Central memory CD8-positive, alpha-beta T cell (primary cell): ENCODE measurements around the gene AP1G1.
A peak's percentile ranks its signal among the peaks of the same experiment; 100 is the strongest.

Experiments
- ATAC-seq: fragments of 150-1000 bp; cut with Tn5 transposase; replicated peaks from 2 replicates; pipeline ENCODE4 v1.10.0; 2022; ENCODE audit warnings: mild to moderate bottlenecking, moderate FRiP score, moderate number of reproducible peaks; ENCODE audit not compliant: poor library complexity, severe bottlenecking; ENCODE audit errors: extremely low read depth
- DNase-seq, 2 donors: peaks; one replicate each; pipeline ENCODE4 v3.0.0; 2021; ENCODE audit warnings: low spot score in 2 of 2
- H3K27ac Mint-ChIP-seq: one replicate; pipeline ENCODE4 v1.8.0; 2022; ENCODE audit warnings: low read depth, mild to moderate bottlenecking, moderate library complexity, mixed read lengths
- H3K27me3 Mint-ChIP-seq: one replicate; pipeline ENCODE4 v1.8.0; 2022; ENCODE audit warnings: mixed read lengths
- H3K36me3 Mint-ChIP-seq: one replicate; pipeline ENCODE4 v1.8.0; 2022; ENCODE audit warnings: mild to moderate bottlenecking, moderate library complexity, mixed read lengths; ENCODE audit not compliant: insufficient read depth
- H3K4me1 Mint-ChIP-seq: one replicate; pipeline ENCODE4 v1.8.0; 2022; ENCODE audit warnings: mixed read lengths
- H3K4me3 Mint-ChIP-seq: one replicate; pipeline ENCODE4 v1.8.0; 2022; ENCODE audit warnings: mild to moderate bottlenecking, moderate library complexity, mixed read lengths
- H3K9me3 Mint-ChIP-seq: one replicate; pipeline ENCODE4 v1.8.0; 2022; ENCODE audit warnings: mixed read lengths

The AP1G1 gene

DNA sequence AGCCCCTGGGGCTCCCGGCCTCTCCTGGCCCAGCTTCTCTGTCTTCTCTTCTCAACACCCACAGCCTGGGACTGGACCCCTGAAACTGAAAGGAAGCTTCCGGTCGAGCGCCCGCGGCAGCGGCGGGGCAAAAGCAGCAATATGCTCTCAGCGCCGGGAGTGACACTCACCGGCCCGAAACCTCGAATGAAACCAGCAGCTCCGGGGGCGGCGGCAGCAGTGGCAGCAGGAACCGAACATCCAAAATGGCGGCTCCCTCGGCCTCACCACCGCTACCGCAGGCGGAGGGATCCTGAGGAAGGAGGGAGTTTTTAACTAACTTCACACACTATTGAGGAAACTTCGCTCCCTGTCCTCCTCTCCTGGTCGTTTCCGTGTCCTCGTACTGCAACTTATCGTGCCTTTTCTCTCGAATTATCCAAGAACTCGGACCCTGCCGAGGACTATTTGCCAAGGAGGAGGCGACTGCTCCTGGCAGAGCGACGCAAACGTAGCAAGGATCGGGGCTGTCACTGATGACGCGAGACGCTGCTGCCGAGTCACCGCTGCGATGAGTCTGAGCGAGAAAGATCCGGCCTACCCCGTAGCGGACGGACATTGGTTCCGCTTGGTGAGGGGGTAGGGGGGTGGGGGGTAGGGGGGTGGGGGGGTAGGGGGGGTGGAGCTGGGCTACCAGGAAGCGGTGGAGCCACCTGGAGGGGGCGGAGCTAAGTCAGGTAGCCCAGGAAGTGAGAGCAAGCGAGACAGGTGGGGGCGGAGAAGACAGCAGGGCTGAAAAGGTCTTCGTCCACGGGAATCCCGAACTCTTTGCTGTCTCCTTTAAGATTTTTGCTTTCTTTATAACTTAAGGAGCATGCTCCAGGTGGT, at the start of gene AP1G1:
Gene AP1G1 (minus strand): TSS at position 242 of the 867 bp plus-strand sequence. CDS start 19,355 bp downstream, outside the sequence.
- ATAC-seq (peak; percentile 93), DNase-seq (peak; percentile 83 to 92)
- Mint-ChIP-seq H3K4me1 (peaks cover 10% of the 10 kb centered on the region), H3K4me3 (peak within 1 kb of the TSS; percentile 96), H3K27ac (peak within 1 kb of the TSS; percentile 96), H3K36me3 (peaks cover 28% of the 10 kb centered on the region), H3K9me3 (no peaks in the 10 kb centered on the region), H3K27me3 (no peaks in the 10 kb centered on the region)

GRCh38 chr16:71855937-71856662, 47.5 kb upstream of the AP1G1 start:
- peak overlapping the region; percentile 71 for H3K4me3 Mint-ChIP-seq
- H3K27ac Mint-ChIP-seq, result peak overlapping the region; percentile 78
- peaks cover 69% of the 10 kb centered on the region for H3K4me1 Mint-ChIP-seq
- no peaks in the 10 kb centered on the region for H3K9me3 Mint-ChIP-seq
- peak; percentile 23 to 60 for DNase-seq
- peak; percentile 97 for ATAC-seq
- H3K27me3 Mint-ChIP-seq, result no peaks in the 10 kb centered on the region
- peaks cover 21% of the 10 kb centered on the region for H3K36me3 Mint-ChIP-seq

GRCh38 chr16:71854369-71854948, 45.8 kb upstream of the AP1G1 start:
- no peak for DNase-seq
- Mint-ChIP-seq H3K36me3 (peaks cover 35% of the 10 kb centered on the region), H3K4me1 (peaks cover 72% of the 10 kb centered on the region), H3K27ac (peak overlapping the region; percentile 78), H3K27me3 (no peaks in the 10 kb centered on the region), H3K4me3 (peak overlapping the region; percentile 71), H3K9me3 (no peaks in the 10 kb centered on the region)
- ATAC-seq, result no peak

DNA sequence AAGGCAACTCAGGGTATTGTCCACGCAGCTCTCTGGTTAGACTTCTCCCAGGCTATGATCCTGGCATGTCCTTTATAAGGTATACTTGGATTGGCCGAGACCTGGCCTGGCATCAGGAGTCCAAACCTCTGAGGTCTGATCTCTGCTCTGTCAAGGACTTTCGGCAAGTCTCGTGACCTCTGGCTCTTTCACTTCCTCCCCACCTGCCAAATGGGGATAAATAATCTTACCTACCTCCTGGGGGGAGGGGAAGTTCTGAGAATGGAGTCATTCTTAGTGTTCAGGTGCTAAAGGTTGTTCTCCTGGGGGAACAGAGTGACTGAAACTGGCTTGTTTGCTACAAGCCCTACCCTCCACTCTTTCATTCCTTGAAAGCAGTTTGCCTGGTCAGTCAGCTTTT, 44.8 kb upstream of the AP1G1 start:
- Mint-ChIP-seq H3K27me3 (no peaks in the 10 kb centered on the region), H3K4me3 (no peak overlapping the region), H3K9me3 (no peaks in the 10 kb centered on the region), H3K36me3 (peaks cover 38% of the 10 kb centered on the region), H3K4me1 (peaks cover 73% of the 10 kb centered on the region), H3K27ac (peak overlapping the region; percentile 78)
- no peak for ATAC-seq
- DNase-seq, result no peak

DNA sequence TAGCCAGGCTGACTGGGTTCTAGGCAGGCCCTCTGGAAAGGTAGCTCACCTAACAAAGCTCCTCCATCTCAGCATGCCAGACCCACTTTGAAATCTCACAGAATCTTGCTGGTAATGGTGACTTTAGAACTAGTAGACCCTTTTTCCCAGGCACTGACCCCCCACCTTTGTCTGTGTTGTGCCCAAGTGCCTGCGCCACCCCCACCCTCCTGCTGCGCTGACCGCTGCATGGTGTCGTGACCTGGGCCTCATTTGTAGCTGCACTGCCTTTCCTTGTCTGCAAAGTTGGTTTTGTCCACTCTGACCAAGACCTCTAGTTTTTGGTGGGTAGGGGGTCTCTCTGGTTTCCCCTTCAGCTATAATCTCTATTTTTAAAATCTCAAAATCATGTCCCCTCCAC, 43.9 kb upstream of the AP1G1 start:
- no peaks in the 10 kb centered on the region for H3K9me3 Mint-ChIP-seq
- H3K4me3 Mint-ChIP-seq, result no peak overlapping the region
- H3K27me3 Mint-ChIP-seq, result no peaks in the 10 kb centered on the region
- peaks cover 79% of the 10 kb centered on the region for H3K4me1 Mint-ChIP-seq
- peak overlapping the region; percentile 68 for H3K27ac Mint-ChIP-seq
- DNase-seq, result no peak
- ATAC-seq, result no peak
- peaks cover 44% of the 10 kb centered on the region for H3K36me3 Mint-ChIP-seq

GRCh38 chr16:71852158-71852557, 43.5 kb upstream of the AP1G1 start:
- no peak for DNase-seq
- ATAC-seq, result no peak
- H3K9me3 Mint-ChIP-seq, result no peaks in the 10 kb centered on the region
- no peak overlapping the region for H3K4me3 Mint-ChIP-seq
- peak overlapping the region; percentile 68 for H3K27ac Mint-ChIP-seq
- no peaks in the 10 kb centered on the region for H3K27me3 Mint-ChIP-seq
- peaks cover 44% of the 10 kb centered on the region for H3K36me3 Mint-ChIP-seq
- H3K4me1 Mint-ChIP-seq, result peaks cover 79% of the 10 kb centered on the region

DNA sequence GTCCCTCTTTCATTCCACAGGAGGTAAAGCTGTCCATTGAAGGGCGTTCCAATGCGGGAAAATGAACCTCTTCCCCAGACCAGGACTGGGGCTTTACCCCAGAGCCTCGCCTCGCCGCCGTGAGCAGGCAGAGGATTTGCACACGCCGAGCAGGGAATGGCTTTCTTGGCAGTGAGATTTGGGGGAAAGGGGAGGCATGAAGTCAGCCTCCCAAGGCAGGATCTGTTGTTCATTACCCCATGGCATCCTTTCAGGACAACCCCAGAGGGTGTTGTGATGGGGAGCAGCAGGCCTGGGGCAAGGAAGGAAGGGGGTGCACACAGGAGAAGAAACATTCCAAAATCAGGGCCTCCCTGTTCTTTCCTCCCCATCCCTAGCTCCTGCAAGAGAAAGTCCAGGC, 43.1 kb upstream of the AP1G1 start:
- peak overlapping the region; percentile 68 for H3K27ac Mint-ChIP-seq
- no peak overlapping the region for H3K4me3 Mint-ChIP-seq
- DNase-seq (no peak), ATAC-seq (no peak)
- H3K4me1 Mint-ChIP-seq, result peaks cover 79% of the 10 kb centered on the region
- H3K27me3 Mint-ChIP-seq, result no peaks in the 10 kb centered on the region
- no peaks in the 10 kb centered on the region for H3K9me3 Mint-ChIP-seq
- H3K36me3 Mint-ChIP-seq, result peaks cover 42% of the 10 kb centered on the region

- H3K27ac Mint-ChIP-seq, result no peak overlapping the region
These were observed 40.0 kb upstream of the AP1G1 start for GRCh38 chr16:71848622-71849021.

GRCh38 chr16:71847096-71847495, 38.5 kb upstream of the AP1G1 start:
- peaks cover 42% of the 10 kb centered on the region for H3K36me3 Mint-ChIP-seq
- DNase-seq (no peak), ATAC-seq (no peak)
- H3K4me1 Mint-ChIP-seq, result peaks cover 57% of the 10 kb centered on the region
- peak overlapping the region; percentile 98 for H3K27ac Mint-ChIP-seq
- H3K4me3 Mint-ChIP-seq, result peak overlapping the region; percentile 96
- H3K27me3 Mint-ChIP-seq, result no peaks in the 10 kb centered on the region
- H3K9me3 Mint-ChIP-seq, result no peaks in the 10 kb centered on the region

More at GRCh38 chr16:71848622-71849021, 40.0 kb upstream of the AP1G1 start:
- DNase-seq (no peak), ATAC-seq (no peak)
- H3K4me1 Mint-ChIP-seq, result peaks cover 62% of the 10 kb centered on the region
- H3K36me3 Mint-ChIP-seq, result peaks cover 46% of the 10 kb centered on the region
- H3K4me3 Mint-ChIP-seq, result no peak overlapping the region
- H3K9me3 Mint-ChIP-seq, result no peaks in the 10 kb centered on the region
- no peaks in the 10 kb centered on the region for H3K27me3 Mint-ChIP-seq

- Mint-ChIP-seq H3K36me3 (peaks cover 38% of the 10 kb centered on the region), H3K4me1 (peaks cover 52% of the 10 kb centered on the region), H3K9me3 (no peaks in the 10 kb centered on the region), H3K4me3 (peak overlapping the region; percentile 96), H3K27ac (peak overlapping the region; percentile 98), H3K27me3 (no peaks in the 10 kb centered on the region)
- ATAC-seq (peak; percentile 2), DNase-seq (no peak)
These were observed 37.8 kb upstream of the AP1G1 start for GRCh38 chr16:71846431-71846830.

DNA sequence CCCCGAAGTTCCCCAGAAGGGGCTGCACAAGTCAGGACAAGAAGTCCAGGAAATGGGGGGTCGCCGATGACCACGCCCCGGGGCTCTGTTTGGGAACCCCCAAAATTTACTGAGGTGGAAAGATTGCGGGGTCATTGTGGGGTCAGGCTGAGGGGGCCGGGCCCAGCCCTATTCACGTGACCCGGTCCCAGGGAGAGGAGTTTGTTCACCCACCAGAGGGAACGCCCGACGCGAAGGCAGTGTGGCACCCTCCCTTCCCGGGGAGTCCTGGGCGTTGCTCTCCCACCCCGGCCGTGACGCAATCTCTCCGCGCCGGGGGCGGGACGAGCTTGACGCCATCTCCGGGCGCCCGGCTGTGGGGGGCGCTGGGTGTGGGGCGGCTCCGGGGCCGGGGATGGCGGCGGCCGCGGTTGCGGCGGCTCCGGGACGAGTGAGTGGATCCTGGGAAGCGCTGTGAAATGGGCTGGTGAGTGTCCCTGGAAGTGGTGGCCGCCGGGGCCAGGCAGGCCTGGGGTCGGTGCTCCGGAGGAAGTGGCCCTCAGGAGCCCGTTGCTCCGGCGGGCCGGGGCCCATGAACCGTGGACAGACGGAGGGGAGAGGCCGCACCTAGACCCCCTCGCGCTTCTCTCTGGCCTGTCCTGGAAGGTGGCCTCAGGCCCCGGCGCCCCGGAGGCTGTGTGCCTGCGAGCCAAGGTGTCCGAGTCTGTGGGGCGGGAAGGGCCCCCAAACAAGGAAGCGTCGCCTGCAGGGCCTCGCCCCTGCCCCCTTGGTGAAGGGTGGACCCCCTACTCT, 37.2 kb upstream of the AP1G1 start, which contains the start of gene ATXN1L:
Gene ATXN1L (plus strand): TSS at position 338 of the 792 bp plus-strand sequence. CDS start 3,765 bp downstream, outside the sequence.
- peak; percentile 91 for ATAC-seq
- Mint-ChIP-seq H3K9me3 (no peaks in the 10 kb centered on the region), H3K4me1 (peaks cover 50% of the 10 kb centered on the region), H3K36me3 (peaks cover 35% of the 10 kb centered on the region), H3K4me3 (peak within 1 kb of the TSS; percentile 96), H3K27ac (peak within 1 kb of the TSS; percentile 98), H3K27me3 (no peaks in the 10 kb centered on the region)
- peak; percentile 92 to 93 for DNase-seq

- H3K36me3 Mint-ChIP-seq, result peaks cover 18% of the 10 kb centered on the region
- H3K9me3 Mint-ChIP-seq, result no peaks in the 10 kb centered on the region
- ATAC-seq (no peak), DNase-seq (no peak)
- peaks cover 35% of the 10 kb centered on the region for H3K4me1 Mint-ChIP-seq
- H3K27ac Mint-ChIP-seq, result no peak overlapping the region
- H3K27me3 Mint-ChIP-seq, result no peaks in the 10 kb centered on the region
- no peak overlapping the region for H3K4me3 Mint-ChIP-seq
These were observed 34.9 kb upstream of the AP1G1 start for GRCh38 chr16:71843572-71843971.
